ENCODE measurements around the gene HBQ1.

Gene HBQ1

DNA sequence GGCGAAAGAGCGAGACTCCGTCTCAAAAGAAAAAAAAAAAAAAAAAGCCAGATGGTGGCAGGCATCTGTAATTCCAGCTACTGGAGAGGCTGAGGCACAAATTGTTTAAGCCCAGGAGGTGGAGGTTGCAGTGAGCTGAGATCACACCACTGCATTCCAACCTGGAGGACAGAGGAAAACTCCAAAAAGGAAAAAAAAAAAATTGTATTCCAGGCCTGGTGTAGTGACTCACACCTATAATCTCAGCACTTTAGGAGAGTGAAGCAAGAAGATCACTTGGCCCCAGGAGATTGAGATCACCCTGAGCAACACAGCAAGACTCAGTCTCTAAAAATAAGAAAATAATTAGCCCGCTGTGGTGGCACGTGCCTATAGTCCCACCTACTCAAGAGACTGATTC, 20.1 kb downstream of the HBQ1 start (continued):
- TF ChIP-seq ZNF600 (tag by site-specific recombination; IDR thresholded peaks at IDR 0.05) (peak; percentile 57), HOXD13 (CRISPR knock-in tag; IDR thresholded peaks at IDR 0.05; ENCODE audit: borderline replicate concordance) (no peak), KLF10 (tag by site-specific recombination; IDR thresholded peaks at IDR 0.05) (no peak), ZBTB7A (tag by site-specific recombination; IDR thresholded peaks at IDR 0.05; ENCODE audit: low read depth) (no peak), GLI2 (tag by site-specific recombination; IDR thresholded peaks at IDR 0.05; ENCODE audit: borderline replicate concordance, low read depth) (peak; percentile 11; the same call in 1 of the 2 replicates), ZNF266 (tag by site-specific recombination; IDR thresholded peaks at IDR 0.05; ENCODE audit: low read depth) (no peak), ZNF138 (tag by site-specific recombination; IDR thresholded peaks at IDR 0.05; ENCODE audit: borderline replicate concordance) (no peak), ZFP37 (tag by site-specific recombination; IDR thresholded peaks at IDR 0.05) (no peak), BCL11A (tag by site-specific recombination; IDR thresholded peaks at IDR 0.05; ENCODE audit: low read depth) (no peak), ZNF214 (tag by site-specific recombination; IDR thresholded peaks at IDR 0.05; ENCODE audit: borderline replicate concordance) (no peak), ZNF302 (tag by site-specific recombination; IDR thresholded peaks at IDR 0.05; ENCODE audit: low read depth) (no peak), ZBTB48 (tag by site-specific recombination; IDR thresholded peaks at IDR 0.05) (no peak), ZBTB20 (tag by site-specific recombination; IDR thresholded peaks at IDR 0.05) (no peak), MYNN (tag by site-specific recombination; IDR thresholded peaks at IDR 0.05; ENCODE audit: borderline replicate concordance) (no peak), ZNF560 (tag by site-specific recombination; IDR thresholded peaks at IDR 0.05; ENCODE audit: borderline replicate concordance) (no peak), ZNF610 (tag by site-specific recombination; IDR thresholded peaks at IDR 0.05; ENCODE audit: borderline replicate concordance) (no peak), ZNF311 (tag by site-specific recombination; IDR thresholded peaks at IDR 0.05; ENCODE audit: borderline replicate concordance) (no peak), ZBTB17 (tag by site-specific recombination; IDR thresholded peaks at IDR 0.05) (no peak), RBAK (tag by site-specific recombination; IDR thresholded peaks at IDR 0.05) (no peak), ZNF768 (tag by site-specific recombination; IDR thresholded peaks at IDR 0.05) (no peak), ZNF354C (tag by site-specific recombination; IDR thresholded peaks at IDR 0.05; ENCODE audit: borderline replicate concordance, low read depth) (no peak), WT1 (tag by site-specific recombination; IDR thresholded peaks at IDR 0.05) (no peak), ZNF623 (tag by site-specific recombination; IDR thresholded peaks at IDR 0.05) (no peak), ZNF391 (tag by site-specific recombination; IDR thresholded peaks at IDR 0.05; ENCODE audit: borderline replicate concordance, low read depth) (no peak), ZNF121 (tag by site-specific recombination; IDR thresholded peaks at IDR 0.05) (no peak)
- TF ChIP-seq, protein P1, sequence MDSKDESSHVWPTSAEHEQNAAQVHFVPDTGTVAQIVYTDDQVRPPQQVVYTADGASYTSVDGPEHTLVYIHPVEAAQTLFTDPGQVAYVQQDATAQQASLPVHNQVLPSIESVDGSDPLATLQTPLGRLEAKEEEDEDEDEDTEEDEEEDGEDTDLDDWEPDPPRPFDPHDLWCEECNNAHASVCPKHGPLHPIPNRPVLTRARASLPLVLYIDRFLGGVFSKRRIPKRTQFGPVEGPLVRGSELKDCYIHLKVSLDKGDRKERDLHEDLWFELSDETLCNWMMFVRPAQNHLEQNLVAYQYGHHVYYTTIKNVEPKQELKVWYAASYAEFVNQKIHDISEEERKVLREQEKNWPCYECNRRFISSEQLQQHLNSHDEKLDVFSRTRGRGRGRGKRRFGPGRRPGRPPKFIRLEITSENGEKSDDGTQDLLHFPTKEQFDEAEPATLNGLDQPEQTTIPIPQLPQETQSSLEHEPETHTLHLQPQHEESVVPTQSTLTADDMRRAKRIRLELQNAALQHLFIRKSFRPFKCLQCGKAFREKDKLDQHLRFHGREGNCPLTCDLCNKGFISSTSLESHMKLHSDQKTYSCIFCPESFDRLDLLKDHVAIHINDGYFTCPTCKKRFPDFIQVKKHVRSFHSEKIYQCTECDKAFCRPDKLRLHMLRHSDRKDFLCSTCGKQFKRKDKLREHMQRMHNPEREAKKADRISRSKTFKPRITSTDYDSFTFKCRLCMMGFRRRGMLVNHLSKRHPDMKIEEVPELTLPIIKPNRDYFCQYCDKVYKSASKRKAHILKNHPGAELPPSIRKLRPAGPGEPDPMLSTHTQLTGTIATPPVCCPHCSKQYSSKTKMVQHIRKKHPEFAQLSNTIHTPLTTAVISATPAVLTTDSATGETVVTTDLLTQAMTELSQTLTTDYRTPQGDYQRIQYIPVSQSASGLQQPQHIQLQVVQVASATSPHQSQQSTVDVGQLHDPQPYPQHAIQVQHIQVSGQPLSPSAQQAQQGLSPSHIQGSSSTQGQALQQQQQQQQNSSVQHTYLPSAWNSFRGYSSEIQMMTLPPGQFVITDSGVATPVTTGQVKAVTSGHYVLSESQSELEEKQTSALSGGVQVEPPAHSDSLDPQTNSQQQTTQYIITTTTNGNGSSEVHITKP (tag by site-specific recombination; IDR thresholded peaks at IDR 0.05) = peak; percentile 31
- TF ChIP-seq, protein P2, sequence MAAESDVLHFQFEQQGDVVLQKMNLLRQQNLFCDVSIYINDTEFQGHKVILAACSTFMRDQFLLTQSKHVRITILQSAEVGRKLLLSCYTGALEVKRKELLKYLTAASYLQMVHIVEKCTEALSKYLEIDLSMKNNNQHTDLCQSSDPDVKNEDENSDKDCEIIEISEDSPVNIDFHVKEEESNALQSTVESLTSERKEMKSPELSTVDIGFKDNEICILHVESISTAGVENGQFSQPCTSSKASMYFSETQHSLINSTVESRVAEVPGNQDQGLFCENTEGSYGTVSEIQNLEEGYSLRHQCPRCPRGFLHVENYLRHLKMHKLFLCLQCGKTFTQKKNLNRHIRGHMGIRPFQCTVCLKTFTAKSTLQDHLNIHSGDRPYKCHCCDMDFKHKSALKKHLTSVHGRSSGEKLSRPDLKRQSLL (tag by site-specific recombination; IDR thresholded peaks at IDR 0.05) = no peak
- TF ChIP-seq, protein P3, sequence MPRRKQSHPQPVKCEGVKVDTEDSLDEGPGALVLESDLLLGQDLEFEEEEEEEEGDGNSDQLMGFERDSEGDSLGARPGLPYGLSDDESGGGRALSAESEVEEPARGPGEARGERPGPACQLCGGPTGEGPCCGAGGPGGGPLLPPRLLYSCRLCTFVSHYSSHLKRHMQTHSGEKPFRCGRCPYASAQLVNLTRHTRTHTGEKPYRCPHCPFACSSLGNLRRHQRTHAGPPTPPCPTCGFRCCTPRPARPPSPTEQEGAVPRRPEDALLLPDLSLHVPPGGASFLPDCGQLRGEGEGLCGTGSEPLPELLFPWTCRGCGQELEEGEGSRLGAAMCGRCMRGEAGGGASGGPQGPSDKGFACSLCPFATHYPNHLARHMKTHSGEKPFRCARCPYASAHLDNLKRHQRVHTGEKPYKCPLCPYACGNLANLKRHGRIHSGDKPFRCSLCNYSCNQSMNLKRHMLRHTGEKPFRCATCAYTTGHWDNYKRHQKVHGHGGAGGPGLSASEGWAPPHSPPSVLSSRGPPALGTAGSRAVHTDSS (tag by site-specific recombination; IDR thresholded peaks at IDR 0.05) = no peak
- TF ChIP-seq, protein P4, sequence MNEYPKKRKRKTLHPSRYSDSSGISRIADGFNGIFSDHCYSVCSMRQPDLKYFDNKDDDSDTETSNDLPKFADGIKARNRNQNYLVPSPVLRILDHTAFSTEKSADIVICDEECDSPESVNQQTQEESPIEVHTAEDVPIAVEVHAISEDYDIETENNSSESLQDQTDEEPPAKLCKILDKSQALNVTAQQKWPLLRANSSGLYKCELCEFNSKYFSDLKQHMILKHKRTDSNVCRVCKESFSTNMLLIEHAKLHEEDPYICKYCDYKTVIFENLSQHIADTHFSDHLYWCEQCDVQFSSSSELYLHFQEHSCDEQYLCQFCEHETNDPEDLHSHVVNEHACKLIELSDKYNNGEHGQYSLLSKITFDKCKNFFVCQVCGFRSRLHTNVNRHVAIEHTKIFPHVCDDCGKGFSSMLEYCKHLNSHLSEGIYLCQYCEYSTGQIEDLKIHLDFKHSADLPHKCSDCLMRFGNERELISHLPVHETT (tag by site-specific recombination; IDR thresholded peaks at IDR 0.05) = no peak
- TF ChIP-seq, protein P5, sequence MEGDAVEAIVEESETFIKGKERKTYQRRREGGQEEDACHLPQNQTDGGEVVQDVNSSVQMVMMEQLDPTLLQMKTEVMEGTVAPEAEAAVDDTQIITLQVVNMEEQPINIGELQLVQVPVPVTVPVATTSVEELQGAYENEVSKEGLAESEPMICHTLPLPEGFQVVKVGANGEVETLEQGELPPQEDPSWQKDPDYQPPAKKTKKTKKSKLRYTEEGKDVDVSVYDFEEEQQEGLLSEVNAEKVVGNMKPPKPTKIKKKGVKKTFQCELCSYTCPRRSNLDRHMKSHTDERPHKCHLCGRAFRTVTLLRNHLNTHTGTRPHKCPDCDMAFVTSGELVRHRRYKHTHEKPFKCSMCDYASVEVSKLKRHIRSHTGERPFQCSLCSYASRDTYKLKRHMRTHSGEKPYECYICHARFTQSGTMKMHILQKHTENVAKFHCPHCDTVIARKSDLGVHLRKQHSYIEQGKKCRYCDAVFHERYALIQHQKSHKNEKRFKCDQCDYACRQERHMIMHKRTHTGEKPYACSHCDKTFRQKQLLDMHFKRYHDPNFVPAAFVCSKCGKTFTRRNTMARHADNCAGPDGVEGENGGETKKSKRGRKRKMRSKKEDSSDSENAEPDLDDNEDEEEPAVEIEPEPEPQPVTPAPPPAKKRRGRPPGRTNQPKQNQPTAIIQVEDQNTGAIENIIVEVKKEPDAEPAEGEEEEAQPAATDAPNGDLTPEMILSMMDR (tag by site-specific recombination; IDR thresholded peaks at IDR 0.05) = no peak
- TF ChIP-seq, protein P6, sequence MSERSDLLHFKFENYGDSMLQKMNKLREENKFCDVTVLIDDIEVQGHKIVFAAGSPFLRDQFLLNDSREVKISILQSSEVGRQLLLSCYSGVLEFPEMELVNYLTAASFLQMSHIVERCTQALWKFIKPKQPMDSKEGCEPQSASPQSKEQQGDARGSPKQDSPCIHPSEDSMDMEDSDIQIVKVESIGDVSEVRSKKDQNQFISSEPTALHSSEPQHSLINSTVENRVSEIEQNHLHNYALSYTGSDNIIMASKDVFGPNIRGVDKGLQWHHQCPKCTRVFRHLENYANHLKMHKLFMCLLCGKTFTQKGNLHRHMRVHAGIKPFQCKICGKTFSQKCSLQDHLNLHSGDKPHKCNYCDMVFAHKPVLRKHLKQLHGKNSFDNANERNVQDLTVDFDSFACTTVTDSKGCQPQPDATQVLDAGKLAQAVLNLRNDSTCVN (tag by site-specific recombination; optimal IDR thresholded peaks at IDR 0.05) = no peak
